HG02678 (cell line): Measurements from ENCODE around the gene ADCY9.
"Not testable (repeated sequence)": the region's sequence is repeated elsewhere in the genome, so short reads cannot be mapped to it uniquely, and the experiment has no call there.

Experiments
- ATAC-seq: cut with Tn5 transposase; IDR thresholded peaks from one replicate; pipeline ENCODE4 v1.9.1; 2021; ENCODE audit warnings: mild to moderate bottlenecking, moderate library complexity; ENCODE audit not compliant: unreplicated experiment

The ADCY9 gene

DNA sequence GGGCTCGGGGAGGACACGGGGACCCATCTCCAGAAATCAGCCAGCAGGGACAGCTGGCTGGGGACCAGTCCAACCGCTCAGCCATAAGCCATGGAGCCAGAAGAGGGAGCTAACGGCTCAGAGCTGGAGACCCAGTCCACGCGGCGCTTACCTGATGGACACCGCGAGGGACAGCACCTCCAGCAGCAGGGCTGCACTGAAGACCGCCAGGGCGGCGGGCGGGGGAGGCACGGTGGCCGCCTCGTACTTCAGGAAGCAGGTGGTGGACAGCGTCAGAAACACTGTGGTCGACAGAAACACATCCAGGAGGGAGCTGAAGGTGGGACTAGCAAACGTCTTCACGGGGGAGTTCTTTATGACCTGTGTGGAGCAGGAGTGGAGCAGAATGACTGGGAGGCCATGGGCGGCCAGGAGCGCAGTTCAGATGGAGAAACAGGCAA, 133.1 kb downstream of the ADCY9 start:
- no peak for ATAC-seq

GRCh38 chr16:3982216-3982615, 134.0 kb downstream of the ADCY9 start:
- no peak for ATAC-seq

GRCh38 chr16:3980253-3981111, 135.8 kb downstream of the ADCY9 start:
- ATAC-seq = no peak

DNA sequence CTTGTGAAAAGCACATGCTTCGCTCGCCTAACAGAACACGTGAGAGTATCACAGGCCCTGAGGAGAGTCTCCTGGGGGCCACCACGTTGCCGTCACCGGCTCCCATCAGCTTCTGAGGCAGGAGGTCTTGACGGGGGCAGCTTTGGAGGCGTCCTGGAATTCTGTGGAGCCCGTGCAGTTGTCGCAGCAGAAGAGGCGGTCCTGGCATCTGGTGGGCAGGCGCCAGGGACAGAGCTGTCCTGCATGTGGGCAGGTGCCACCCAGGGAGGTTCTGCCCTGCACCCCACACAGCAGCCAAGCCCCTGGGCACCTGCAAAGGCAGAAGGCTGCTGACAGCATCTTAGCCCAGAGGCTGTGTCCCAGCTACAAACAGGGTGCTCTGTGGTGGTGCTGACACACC, 136.7 kb downstream of the ADCY9 start:
- no peak for ATAC-seq

DNA sequence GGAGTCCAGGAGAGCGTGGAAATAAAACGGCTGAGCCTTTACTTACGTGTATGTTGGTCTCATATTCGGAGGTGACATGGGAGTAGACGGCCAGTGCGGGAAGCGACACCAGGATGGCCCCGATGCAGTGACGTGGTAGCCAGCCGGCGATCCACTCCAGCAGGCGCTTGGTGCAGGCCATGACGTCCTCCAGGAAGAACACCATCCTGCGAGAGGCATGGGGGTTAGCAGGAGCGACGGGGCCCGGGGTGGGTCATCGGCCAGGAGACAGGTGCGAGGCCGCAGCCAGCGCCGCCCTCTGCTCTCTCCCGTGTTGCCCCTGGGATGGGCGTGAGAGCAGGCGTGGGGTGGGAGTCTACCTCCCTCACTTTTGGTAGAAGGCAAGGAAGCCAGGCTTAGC, 137.2 kb downstream of the ADCY9 start:
- no peak for ATAC-seq

- no peak for ATAC-seq
Observed at GRCh38 chr16:3977376-3977775, 138.9 kb downstream of the ADCY9 start.

GRCh38 chr16:3974751-3975150, 141.5 kb downstream of the ADCY9 start:
- no peak for ATAC-seq

DNA sequence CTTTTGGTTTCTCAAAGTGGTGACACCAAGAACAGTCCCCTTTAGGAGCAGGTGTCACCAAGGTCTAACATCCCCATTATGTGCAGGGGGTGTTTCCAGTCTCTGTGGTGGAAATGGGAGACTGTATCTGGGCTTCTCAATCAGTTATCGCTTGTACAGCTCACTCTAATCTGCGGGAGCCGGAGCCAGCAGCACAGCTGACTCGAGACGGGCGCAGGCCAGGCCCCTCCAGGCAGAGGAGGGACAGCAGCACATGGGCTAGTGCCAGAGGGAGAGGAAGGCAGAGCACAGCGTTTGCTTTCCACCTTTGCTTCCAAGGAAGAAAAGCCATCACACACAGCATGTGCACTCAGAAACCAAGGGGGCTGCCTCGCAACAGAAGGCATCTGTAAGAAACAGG, 144.5 kb downstream of the ADCY9 start:
- ATAC-seq = no peak

DNA sequence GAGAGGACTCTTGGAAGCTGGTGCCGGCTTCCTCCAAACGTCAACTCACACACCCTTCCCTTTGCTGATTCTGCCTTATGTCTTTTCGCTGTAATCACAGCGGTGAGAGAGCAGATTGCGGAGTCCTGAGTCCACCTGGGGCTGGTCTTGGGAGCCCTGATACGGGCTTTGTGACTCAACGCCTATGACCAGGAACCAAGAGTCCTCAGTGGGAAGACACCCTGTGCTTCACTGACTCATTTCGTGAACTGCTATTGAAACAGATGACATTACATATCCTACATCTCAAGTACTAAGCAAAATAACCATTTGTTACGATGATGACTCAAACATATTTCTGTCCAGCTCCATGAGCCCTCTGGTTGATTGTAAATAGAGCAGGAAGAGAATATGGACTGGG, 145.0 kb downstream of the ADCY9 start:
- no peak for ATAC-seq

DNA sequence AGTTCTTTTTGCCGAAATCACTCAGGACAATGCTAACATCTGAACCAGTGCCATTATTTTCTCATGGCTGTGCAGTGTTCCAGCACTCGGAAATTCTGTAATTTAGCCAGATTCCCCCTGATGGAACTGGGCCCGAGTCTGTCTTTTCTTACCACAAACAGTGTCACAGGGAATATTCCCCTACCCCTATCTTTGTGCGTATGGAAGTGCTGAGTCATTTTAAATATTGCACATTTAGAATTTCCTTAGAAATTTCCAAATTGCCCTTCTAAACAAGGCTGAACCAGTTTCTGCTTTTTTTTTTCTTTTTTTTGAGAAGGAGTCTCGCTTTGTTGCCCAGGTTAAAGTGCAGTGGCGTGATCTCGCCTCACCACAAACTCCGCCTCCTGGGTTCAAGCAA, 147.7 kb downstream of the ADCY9 start:
- no peak for ATAC-seq

GRCh38 chr16:3966681-3967080, 149.6 kb downstream of the ADCY9 start:
- no peak for ATAC-seq

DNA sequence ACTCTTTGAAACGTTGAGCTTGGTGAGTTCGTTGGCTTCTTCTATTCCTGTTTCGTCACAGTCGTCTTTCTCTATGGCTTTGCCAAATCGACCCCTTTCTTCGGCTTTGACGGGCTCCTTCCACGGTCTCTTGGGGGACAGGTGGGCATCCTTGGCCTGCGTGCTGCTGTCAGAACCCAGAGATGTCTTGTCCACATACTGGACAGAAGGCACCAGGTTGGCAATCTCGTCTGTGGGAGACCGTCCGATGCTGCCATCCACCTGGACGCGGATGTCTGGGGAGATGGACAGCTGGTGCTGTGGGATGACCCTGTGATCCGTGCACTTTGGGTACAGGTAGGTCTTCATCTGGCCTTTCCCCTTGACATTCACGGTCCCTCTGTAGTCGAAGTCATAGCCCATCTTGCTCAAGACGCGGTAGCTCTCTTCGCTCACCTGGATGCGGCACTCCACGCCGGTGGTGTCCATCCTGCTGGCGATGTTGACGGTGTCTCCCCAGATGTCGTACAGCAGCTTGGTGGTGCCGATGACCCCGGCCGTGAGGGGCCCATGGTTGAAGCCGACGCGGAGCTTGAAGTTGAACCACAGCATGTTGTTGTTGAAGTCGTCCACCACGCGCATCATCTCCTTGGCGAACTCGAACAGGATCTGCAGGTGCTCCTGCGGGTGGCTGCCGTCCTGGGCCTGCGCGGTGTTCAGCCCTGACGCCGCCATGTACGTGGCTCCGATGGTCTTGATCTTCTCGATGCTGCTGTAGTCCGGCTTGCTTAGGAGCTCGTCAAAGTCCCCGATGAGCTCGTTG, 150.3 kb downstream of the ADCY9 start:
- ATAC-seq = no peak

GRCh38 chr16:3965306-3965705, 150.9 kb downstream of the ADCY9 start:
- ATAC-seq = no peak

- ATAC-seq = no peak
Observed at GRCh38 chr16:3964686-3965290, 151.5 kb downstream of the ADCY9 start.

- no peak for ATAC-seq
Observed at GRCh38 chr16:3963886-3964685, 152.2 kb downstream of the ADCY9 start.

DNA sequence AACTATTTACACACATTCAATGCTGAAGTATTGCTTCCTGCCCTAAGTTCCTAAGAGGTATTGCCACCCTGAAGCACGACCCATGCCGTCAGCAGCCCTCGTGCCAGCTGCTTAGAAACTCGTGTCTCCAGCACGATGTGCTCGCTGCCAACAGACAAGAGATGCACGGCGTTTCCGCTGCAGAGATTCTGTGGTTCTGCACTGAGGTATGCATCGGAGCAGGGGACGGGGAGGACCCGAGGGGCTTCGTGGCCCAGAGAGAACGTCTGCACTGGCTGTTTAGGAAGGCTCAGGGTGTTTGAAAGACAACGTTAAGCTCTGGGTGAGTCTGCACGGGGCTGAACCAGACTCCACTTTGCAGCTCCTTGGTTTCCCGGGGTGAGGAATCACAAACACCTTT, 153.0 kb downstream of the ADCY9 start:
- no peak for ATAC-seq

DNA sequence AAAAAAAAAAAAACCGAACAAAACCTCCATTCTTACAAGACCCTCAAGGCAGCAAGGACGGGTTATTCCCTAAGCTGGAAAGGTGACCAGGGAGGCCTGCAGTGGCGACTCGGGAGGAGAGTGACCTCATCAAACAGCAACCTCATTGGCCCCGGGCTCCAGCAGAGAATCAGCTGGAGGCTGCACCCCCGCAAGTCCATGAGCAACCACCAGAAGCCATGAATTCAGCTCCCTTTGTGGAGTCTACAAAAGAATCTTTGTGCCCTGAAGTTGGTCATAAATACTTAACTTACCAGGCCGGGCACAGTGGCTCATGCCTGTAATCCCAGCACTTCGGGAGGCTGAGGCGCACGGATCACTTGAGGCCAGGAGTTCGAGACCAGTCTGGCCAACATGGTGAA, 154.8 kb downstream of the ADCY9 start:
- ATAC-seq = no peak

- not testable (repeated sequence) for ATAC-seq
Observed at GRCh38 chr16:3959926-3960590, 156.2 kb downstream of the ADCY9 start.

DNA sequence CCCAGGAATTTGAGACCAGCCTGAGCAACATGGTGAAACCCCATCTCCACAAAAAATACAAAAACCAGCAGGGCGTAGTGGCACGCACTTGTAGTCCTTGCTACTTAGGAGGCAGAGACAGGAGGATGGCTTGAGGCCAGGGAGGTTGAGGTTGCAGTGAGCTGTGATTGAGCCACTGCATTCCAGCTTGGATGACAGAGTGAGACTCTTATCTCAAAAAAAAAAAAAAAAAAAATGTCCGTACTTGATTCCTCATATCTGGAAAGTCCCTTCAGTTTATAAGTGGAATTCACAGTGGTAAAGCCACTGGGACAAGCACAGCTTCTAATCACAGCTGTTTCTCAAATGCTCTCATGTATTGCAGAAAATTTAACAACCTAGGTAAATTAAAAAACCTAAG, 157.1 kb downstream of the ADCY9 start:
- no peak for ATAC-seq

GRCh38 chr16:3957344-3957980, 158.8 kb downstream of the ADCY9 start:
- ATAC-seq = no peak
